PC-3 (cell line): ENCODE measurements around the gene C3. TPM values are rescaled to one million over a fixed set of nuclear protein-coding genes. Genes with fewer than 3 reads are reported as not detected.
"Not testable (repeated sequence)": the region's sequence is repeated elsewhere in the genome, so short reads cannot be mapped to it uniquely, and the experiment has no call there.

ENCODE experiments used
- ATAC-seq: fragments of 200-7000 bp; cut with Tn5 transposase; 2 replicates; pipeline ENCODE4 v1.9.1; 2020; ENCODE audit warnings: mild to moderate bottlenecking, moderate library complexity
- BruUV-seq: library from RNA; stranded (reverse); fragments of 400-500 nt; replicated peaks from 2 replicates; lab custom pipeline; 2021; lab: Mats Ljungman, UMichigan
- CTCF ChIA-PET: fragments of 300-600 bp; sonication (Branson Sonifier 250); formaldehyde crosslinking; loops from one replicate; lab custom pipeline; 2022; ENCODE audit warnings: antibody characterized with exemption; lab: Charles Lee
- POLR2A ChIA-PET: fragments of 300-600 bp; sonication (Branson Sonifier 250); formaldehyde crosslinking; loops from one replicate; lab custom pipeline; 2022; ENCODE audit warnings: antibody characterized with exemption; ENCODE audit not compliant: unreplicated experiment; lab: Charles Lee
- DNase-seq: peaks from one replicate; pipeline ENCODE4 v3.0.0-alpha.2; 2015
- H2AFZ ChIP-seq: fragments of 300-600 bp; sonication (generic); 2 replicates; pipeline ENCODE4 v1.6.0; 2016; ENCODE audit warnings: antibody characterized with exemption, low read length
- H3F3A ChIP-seq: fragments of 300-600 bp; sonication (generic); one replicate; pipeline ENCODE4 v1.6.0; 2017; ENCODE audit warnings: antibody characterized with exemption, low read length, control low read depth, mild to moderate bottlenecking; ENCODE audit not compliant: unreplicated experiment
- H3K27ac ChIP-seq: fragments of 300-600 bp; sonication (generic); 2 replicates; pipeline ENCODE4 v1.5.1; 2016; ENCODE audit warnings: mild to moderate bottlenecking, low read length
- H3K27me3 ChIP-seq: fragments of 300-600 bp; sonication (generic); 2 replicates; pipeline ENCODE4 v1.6.1; 2016; ENCODE audit warnings: low read length, mixed read lengths
- H3K36me3 ChIP-seq: fragments of 300-600 bp; sonication (generic); 2 replicates; pipeline ENCODE4 v1.6.1; 2016; ENCODE audit warnings: low read depth, mixed run types, low read length, mixed read lengths
- H3K4me1 ChIP-seq: fragments of 300-600 bp; sonication (generic); 2 replicates; pipeline ENCODE4 v1.5.1; 2016; ENCODE audit warnings: low read length; ENCODE audit not compliant: insufficient read depth
- H3K4me2 ChIP-seq: fragments of 300-600 bp; sonication (generic); 2 replicates; pipeline ENCODE4 v1.6.0; 2016; ENCODE audit warnings: low read length
- H3K4me3 ChIP-seq: fragments of 300-600 bp; sonication (generic); 2 replicates; pipeline ENCODE4 v1.5.1; 2016; ENCODE audit warnings: mild to moderate bottlenecking, low read length, mixed read lengths
- H3K79me2 ChIP-seq: fragments of 300-600 bp; sonication (generic); 2 replicates; pipeline ENCODE4 v1.6.1; 2017; ENCODE audit warnings: low read length, mixed read lengths
- H3K9ac ChIP-seq: fragments of 300-600 bp; sonication (generic); 2 replicates; pipeline ENCODE4 v1.6.0; 2016; ENCODE audit warnings: mild to moderate bottlenecking, low read length
- H3K9me2 ChIP-seq: fragments of 300-600 bp; sonication (generic); replicated peaks from 2 replicates; pipeline ENCODE4 v1.6.1; 2016; ENCODE audit warnings: mixed run types, low read length, mixed read lengths
- H3K9me3 ChIP-seq: fragments of 300-600 bp; sonication (generic); 2 replicates; pipeline ENCODE4 v1.6.1; 2016; ENCODE audit warnings: low read length, mixed read lengths
- H4K20me1 ChIP-seq: fragments of 300-600 bp; sonication (generic); 2 replicates; pipeline ENCODE4 v1.6.1; 2016; ENCODE audit warnings: low read length, mixed read lengths
- CTCF ChIP-seq: fragments of 300-600 bp; sonication (generic); conservative IDR thresholded peaks from 2 replicates; pipeline ENCODE4 v1.5.1; 2017; ENCODE audit warnings: antibody characterized with exemption, low read depth, mild to moderate bottlenecking, low read length
- EZH2 ChIP-seq: fragments of 300-600 bp; sonication (generic); IDR thresholded peaks from one replicate; pipeline ENCODE4 v1.6.1; 2017; ENCODE audit warnings: antibody characterized with exemption, mild to moderate bottlenecking, low read length; ENCODE audit not compliant: unreplicated experiment
- EZH2phosphoT487 ChIP-seq: fragments of 300-600 bp; sonication (generic); IDR thresholded peaks from 2 replicates; pipeline ENCODE4 v1.6.1; 2018; ENCODE audit warnings: mild to moderate bottlenecking, antibody characterized with exemption, low read length, borderline replicate concordance
- intact Hi-C: fragments of 100-400 bp; cut with micrococcal nuclease; formaldehyde crosslinking; loops from 2 replicates; pipeline ENCODE4 v1.9.0; 2023
- total RNA-seq: library from RNA; depleted of rRNA; stranded (reverse); fragments of >200 nt; gene quantifications from 2 replicates; pipeline ENCODE4 v1.2.3, GENCODE V29; 2014

Gene C3
- total RNA-seq, 1 experiment from 2014 or later: 13.3 TPM

- H2AFZ ChIP-seq: no peak overlapping the region
- BruUV-seq: no TSS peak
- TF ChIP-seq CTCF (no peak), EZH2 (no peak), EZH2phosphoT487 (no peak)
These were observed 72.2 kb downstream of the C3 start for GRCh38 chr19:6648141-6648715.

GRCh38 chr19:6644796-6645195, 75.7 kb downstream of the C3 start:
- no peaks in the 10 kb centered on the region for H3K9me2 ChIP-seq
- no peaks in the 10 kb centered on the region for H3K4me1 ChIP-seq
- ChIA-PET POLR2A (no interaction called here), CTCF (no interaction called here)
- no peak overlapping the region for H3K4me3 ChIP-seq
- H3K27ac ChIP-seq: no peak overlapping the region
- H3K36me3 ChIP-seq: no peaks in the 10 kb centered on the region
- no peak overlapping the region for H3K9ac ChIP-seq
- intact Hi-C loops: no loop called here
- TF ChIP-seq CTCF (no peak), EZH2phosphoT487 (no peak), EZH2 (no peak)
- no TSS peak for BruUV-seq
- peaks cover 37% of the 10 kb centered on the region for H3K27me3 ChIP-seq
- no peaks in the 10 kb centered on the region for H3F3A ChIP-seq
- H3K4me2 ChIP-seq: no peak overlapping the region
- no peaks in the 10 kb centered on the region for H3K79me2 ChIP-seq
- no peaks in the 10 kb centered on the region for H3K9me3 ChIP-seq
- H2AFZ ChIP-seq: no peak overlapping the region
- no peak for ATAC-seq
- DNase-seq: no peak
- H4K20me1 ChIP-seq: no peaks in the 10 kb centered on the region

More at GRCh38 chr19:6648141-6648715, 72.2 kb downstream of the C3 start:
- H3K4me2 ChIP-seq: no peak overlapping the region
- H3K36me3 ChIP-seq: no peaks in the 10 kb centered on the region
- ChIA-PET POLR2A (no interaction called here), CTCF (no interaction called here)
- no peaks in the 10 kb centered on the region for H3K4me1 ChIP-seq
- no peaks in the 10 kb centered on the region for H3K79me2 ChIP-seq
- DNase-seq (no peak), ATAC-seq (0 out of 2 replicates have a peak, but pooled peaks have one; percentile 20)
- no peaks in the 10 kb centered on the region for H3K9me3 ChIP-seq
- no peaks in the 10 kb centered on the region for H3F3A ChIP-seq
- H3K9me2 ChIP-seq: no peaks in the 10 kb centered on the region
- intact Hi-C loops: no loop called here
- H3K27ac ChIP-seq: no peak overlapping the region
- no peak overlapping the region for H3K9ac ChIP-seq
- no peaks in the 10 kb centered on the region for H4K20me1 ChIP-seq
- peaks cover 37% of the 10 kb centered on the region for H3K27me3 ChIP-seq
- no peak overlapping the region for H3K4me3 ChIP-seq

GRCh38 chr19:6640333-6640732, 80.1 kb downstream of the C3 start:
- H2AFZ ChIP-seq, H3K4me2 ChIP-seq, BruUV-seq: not testable (repeated sequence)

More at GRCh38 chr19:6640333-6640732, 80.1 kb downstream of the C3 start:
- H3K9me3 ChIP-seq, H3K79me2 ChIP-seq, H3F3A ChIP-seq, DNase-seq, H3K4me3 ChIP-seq, H3K9me2 ChIP-seq, intact Hi-C loops, H3K36me3 ChIP-seq, H3K9ac ChIP-seq, CTCF ChIA-PET, H3K4me1 ChIP-seq, H3K27ac ChIP-seq, H3K27me3 ChIP-seq, POLR2A ChIA-PET, ATAC-seq, H4K20me1 ChIP-seq: not testable (repeated sequence)
